ENCODE results near the gene ENPP3. TPM values are rescaled to one million over a fixed set of nuclear protein-coding genes. Genes with fewer than 3 reads are reported as not detected.

The ENPP3 gene
- total and polyA plus RNA-seq, 7 experiments from 2014 or later = 0.15 to 7.1 (median 0.39) TPM

GRCh38 chr6:131764350-131764749 is 127.2 kb downstream of the ENPP3 start:
- Mint-ChIP-seq H3K4me1 (no peaks in the 10 kb centered on the region), H3K27ac (no peak overlapping the region), H3K27me3 (peaks cover 10 to 23% (median 14%) of the 10 kb centered on the region in 5 donors), H3K36me3 (no peaks in the 10 kb centered on the region), H3K9me3 (peaks cover 0 to 3% (median 0%) of the 10 kb centered on the region in 11 donors), H3K4me3 (no peak overlapping the region)
- ChIA-PET CTCF (no interaction called here), POLR2A (no interaction called here)
- no peak overlapping the region for H3K4me3 ChIP-seq (ENCODE audit: low read length)
- H3K4me1 ChIP-seq (ENCODE audit: control insufficient read depth in 2 of 2, insufficient read depth in 2 of 2, low read length in 2 of 2) = no peaks in the 10 kb centered on the region
- H3K27me3 ChIP-seq (ENCODE audit: control insufficient read depth in 2 of 2, insufficient read depth in 2 of 2, low read length in 2 of 2) = no peaks in the 10 kb centered on the region
- no peaks in the 10 kb centered on the region for H3K9me3 ChIP-seq (ENCODE audit: control insufficient read depth in 2 of 3, low read length in 3 of 3)
- no peaks in the 10 kb centered on the region for H3K36me3 ChIP-seq (ENCODE audit: control insufficient read depth in 2 of 3, insufficient read depth in 3 of 3, low read length in 3 of 3)
- intact Hi-C loops (cut with micrococcal nuclease) = no loop called here
- no peak overlapping the region for H3K27ac ChIP-seq (ENCODE audit: low read depth, low read length)
- ATAC-seq (no peak), DNase-seq (no peak)

- ATAC-seq = no peak
- no peaks in the 10 kb centered on the region for H3K4me1 ChIP-seq (ENCODE audit: control insufficient read depth in 2 of 2, insufficient read depth in 2 of 2, low read length in 2 of 2)
- ChIA-PET POLR2A (no interaction called here), CTCF (no interaction called here)
- Mint-ChIP-seq H3K27ac (no peak overlapping the region), H3K27me3 (peaks cover 10 to 25% (median 18%) of the 10 kb centered on the region in 5 donors), H3K9me3 (peaks cover 0 to 3% (median 0%) of the 10 kb centered on the region in 11 donors), H3K36me3 (no peaks in the 10 kb centered on the region), H3K4me3 (no peak overlapping the region), H3K4me1 (no peaks in the 10 kb centered on the region)
- no peak overlapping the region for H3K27ac ChIP-seq (ENCODE audit: low read depth, low read length)
- no peaks in the 10 kb centered on the region for H3K36me3 ChIP-seq (ENCODE audit: control insufficient read depth in 2 of 3, insufficient read depth in 3 of 3, low read length in 3 of 3)
- H3K4me3 ChIP-seq (ENCODE audit: low read length) = no peak overlapping the region
- no peaks in the 10 kb centered on the region for H3K9me3 ChIP-seq (ENCODE audit: control insufficient read depth in 2 of 3, low read length in 3 of 3)
- intact Hi-C loops (cut with micrococcal nuclease) = no loop called here
- DNase-seq = no peak
- H3K27me3 ChIP-seq (ENCODE audit: control insufficient read depth in 2 of 2, insufficient read depth in 2 of 2, low read length in 2 of 2) = no peaks in the 10 kb centered on the region
Measured at GRCh38 chr6:131765081-131765803, 128.1 kb downstream of the ENPP3 start.

DNA sequence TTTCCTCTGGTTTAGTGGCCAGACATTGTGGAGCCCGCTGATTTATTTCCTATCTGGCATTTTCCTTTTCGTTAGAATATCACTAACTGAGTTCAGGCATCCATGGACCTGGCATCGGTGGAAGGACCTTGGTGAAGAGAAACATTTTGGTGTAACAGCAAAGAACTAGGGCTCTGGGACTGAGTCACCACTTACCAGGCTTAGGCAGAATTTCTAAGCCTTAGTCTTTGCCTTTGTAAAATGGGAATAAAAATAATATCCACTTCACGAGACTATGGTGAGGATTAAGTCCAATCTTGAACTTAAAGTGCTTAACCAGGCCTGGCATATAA is 128.7 kb downstream of the ENPP3 start:
- DNase-seq (no peak), ATAC-seq (no peak)
- peaks cover 12 to 30% (median 21%) of the 10 kb centered on the region in 5 donors for H3K27me3 Mint-ChIP-seq
- Histone ChIP-seq H3K4me3 (ENCODE audit: low read length) (no peak overlapping the region), H3K36me3 (ENCODE audit: control insufficient read depth in 2 of 3, insufficient read depth in 3 of 3, low read length in 3 of 3) (no peaks in the 10 kb centered on the region), H3K4me1 (ENCODE audit: control insufficient read depth in 2 of 2, insufficient read depth in 2 of 2, low read length in 2 of 2) (no peaks in the 10 kb centered on the region), H3K27ac (ENCODE audit: low read depth, low read length) (no peak overlapping the region), H3K9me3 (ENCODE audit: control insufficient read depth in 2 of 3, low read length in 3 of 3) (no peaks in the 10 kb centered on the region), H3K27me3 (ENCODE audit: control insufficient read depth in 2 of 2, insufficient read depth in 2 of 2, low read length in 2 of 2) (no peaks in the 10 kb centered on the region)
- no peak overlapping the region for H3K27ac Mint-ChIP-seq
- no peaks in the 10 kb centered on the region for H3K36me3 Mint-ChIP-seq
- no peak overlapping the region for H3K4me3 Mint-ChIP-seq
- CTCF ChIA-PET = no interaction called here
- POLR2A ChIA-PET = no interaction called here
- intact Hi-C loops (cut with micrococcal nuclease) = no loop called here
- peaks cover 0 to 5% (median 0%) of the 10 kb centered on the region in 11 donors for H3K9me3 Mint-ChIP-seq
- H3K4me1 Mint-ChIP-seq = no peaks in the 10 kb centered on the region

GRCh38 chr6:131766631-131767030 is 129.5 kb downstream of the ENPP3 start:
- Mint-ChIP-seq H3K4me1 (no peaks in the 10 kb centered on the region), H3K36me3 (no peaks in the 10 kb centered on the region), H3K27ac (no peak overlapping the region), H3K9me3 (peaks cover 0 to 5% (median 0%) of the 10 kb centered on the region in 11 donors), H3K4me3 (no peak overlapping the region), H3K27me3 (peaks cover 12 to 35% (median 25%) of the 10 kb centered on the region in 5 donors)
- Histone ChIP-seq H3K4me1 (ENCODE audit: control insufficient read depth in 2 of 2, insufficient read depth in 2 of 2, low read length in 2 of 2) (no peaks in the 10 kb centered on the region), H3K36me3 (ENCODE audit: control insufficient read depth in 2 of 3, insufficient read depth in 3 of 3, low read length in 3 of 3) (no peaks in the 10 kb centered on the region), H3K9me3 (ENCODE audit: control insufficient read depth in 2 of 3, low read length in 3 of 3) (no peaks in the 10 kb centered on the region), H3K4me3 (ENCODE audit: low read length) (no peak overlapping the region), H3K27ac (ENCODE audit: low read depth, low read length) (no peak overlapping the region), H3K27me3 (ENCODE audit: control insufficient read depth in 2 of 2, insufficient read depth in 2 of 2, low read length in 2 of 2) (no peaks in the 10 kb centered on the region)
- DNase-seq = no peak
- CTCF ChIA-PET = no interaction called here
- POLR2A ChIA-PET = no interaction called here
- intact Hi-C loops (cut with micrococcal nuclease) = no loop called here
- no peak for ATAC-seq

DNA sequence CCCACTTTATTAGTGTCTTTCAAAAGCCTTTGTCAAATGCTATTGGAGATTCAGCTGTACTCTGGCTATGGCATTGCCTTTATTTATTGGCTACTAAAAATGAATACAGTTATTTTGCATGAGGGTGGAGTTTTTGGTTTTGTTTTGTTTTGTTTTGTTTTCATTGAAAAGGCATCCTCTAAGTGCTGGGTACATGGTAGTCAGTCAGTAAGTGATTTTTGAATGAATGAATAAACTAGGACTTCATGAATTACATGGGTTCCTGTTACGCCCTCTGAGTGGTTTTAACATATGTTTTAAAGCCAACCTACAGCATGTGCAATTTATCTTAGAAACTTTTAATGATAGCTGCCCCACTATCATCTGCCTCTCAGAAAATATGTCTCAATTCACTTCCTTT is 131.9 kb downstream of the ENPP3 start:
- Histone ChIP-seq H3K4me3 (ENCODE audit: low read length) (no peak overlapping the region), H3K27me3 (ENCODE audit: control insufficient read depth in 2 of 2, insufficient read depth in 2 of 2, low read length in 2 of 2) (no peaks in the 10 kb centered on the region), H3K36me3 (ENCODE audit: control insufficient read depth in 2 of 3, insufficient read depth in 3 of 3, low read length in 3 of 3) (no peaks in the 10 kb centered on the region), H3K4me1 (ENCODE audit: control insufficient read depth in 2 of 2, insufficient read depth in 2 of 2, low read length in 2 of 2) (no peaks in the 10 kb centered on the region), H3K9me3 (ENCODE audit: control insufficient read depth in 2 of 3, low read length in 3 of 3) (no peaks in the 10 kb centered on the region), H3K27ac (ENCODE audit: low read depth, low read length) (no peak overlapping the region)
- Mint-ChIP-seq H3K9me3 (peaks cover 0 to 5% (median 0%) of the 10 kb centered on the region in 11 donors), H3K36me3 (no peaks in the 10 kb centered on the region), H3K4me3 (no peak overlapping the region), H3K27me3 (peaks cover 13 to 37% (median 25%) of the 10 kb centered on the region in 5 donors), H3K4me1 (no peaks in the 10 kb centered on the region), H3K27ac (no peak overlapping the region)
- no peak for DNase-seq
- ATAC-seq = no peak
- ChIA-PET POLR2A (no interaction called here), CTCF (no interaction called here)
- intact Hi-C loops (cut with micrococcal nuclease) = no loop called here

- H3K4me1 Mint-ChIP-seq = no peaks in the 10 kb centered on the region
- H3K36me3 ChIP-seq (ENCODE audit: control insufficient read depth in 2 of 3, insufficient read depth in 3 of 3, low read length in 3 of 3) = no peaks in the 10 kb centered on the region
- H3K27me3 ChIP-seq (ENCODE audit: control insufficient read depth in 2 of 2, insufficient read depth in 2 of 2, low read length in 2 of 2) = no peaks in the 10 kb centered on the region
- no peak overlapping the region for H3K27ac Mint-ChIP-seq
- H3K36me3 Mint-ChIP-seq = no peaks in the 10 kb centered on the region
- no peaks in the 10 kb centered on the region for H3K4me1 ChIP-seq (ENCODE audit: control insufficient read depth in 2 of 2, insufficient read depth in 2 of 2, low read length in 2 of 2)
- no peak overlapping the region for H3K27ac ChIP-seq (ENCODE audit: low read depth, low read length)
- no peak for DNase-seq
- H3K9me3 ChIP-seq (ENCODE audit: control insufficient read depth in 2 of 3, low read length in 3 of 3) = no peaks in the 10 kb centered on the region
- no peak overlapping the region for H3K4me3 Mint-ChIP-seq
- no peak overlapping the region for H3K4me3 ChIP-seq (ENCODE audit: low read length)
- CTCF ChIA-PET = no interaction called here
- POLR2A ChIA-PET = no interaction called here
- intact Hi-C loops (cut with micrococcal nuclease) = no loop called here
- peaks cover 12 to 38% (median 22%) of the 10 kb centered on the region in 5 donors for H3K27me3 Mint-ChIP-seq
- ATAC-seq = no peak
- H3K9me3 Mint-ChIP-seq = peaks cover 0 to 5% (median 0%) of the 10 kb centered on the region in 11 donors
Measured at GRCh38 chr6:131769385-131770141, 132.5 kb downstream of the ENPP3 start.

DNA sequence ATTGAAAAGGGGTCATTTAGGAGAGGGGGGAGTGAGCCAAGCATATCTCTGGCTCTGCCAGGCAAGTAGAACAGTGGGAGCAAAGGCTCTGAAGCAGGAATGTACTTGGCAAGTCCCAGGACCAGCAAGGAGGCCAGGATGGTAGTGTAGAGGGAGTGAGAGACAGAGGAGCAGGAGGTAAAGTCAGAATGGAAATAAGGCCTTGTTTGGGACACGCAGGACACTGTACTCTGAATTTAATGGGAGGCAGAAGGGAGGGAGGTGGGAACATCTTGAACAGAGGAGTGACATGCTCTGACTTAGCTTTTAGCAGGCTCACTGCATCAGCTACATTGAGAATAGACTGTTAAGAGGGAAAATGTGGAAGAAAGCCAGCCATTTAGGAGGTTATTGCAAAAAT is 133.7 kb downstream of the ENPP3 start:
- no peaks in the 10 kb centered on the region for H3K36me3 Mint-ChIP-seq
- DNase-seq = no peak
- ATAC-seq = no peak
- ChIA-PET CTCF (no interaction called here), POLR2A (no interaction called here)
- Histone ChIP-seq H3K27ac (ENCODE audit: low read depth, low read length) (no peak overlapping the region), H3K36me3 (ENCODE audit: control insufficient read depth in 2 of 3, insufficient read depth in 3 of 3, low read length in 3 of 3) (no peaks in the 10 kb centered on the region), H3K4me3 (ENCODE audit: low read length) (no peak overlapping the region), H3K9me3 (ENCODE audit: control insufficient read depth in 2 of 3, low read length in 3 of 3) (no peaks in the 10 kb centered on the region), H3K4me1 (ENCODE audit: control insufficient read depth in 2 of 2, insufficient read depth in 2 of 2, low read length in 2 of 2) (no peaks in the 10 kb centered on the region), H3K27me3 (ENCODE audit: control insufficient read depth in 2 of 2, insufficient read depth in 2 of 2, low read length in 2 of 2) (no peaks in the 10 kb centered on the region)
- no peak overlapping the region for H3K4me3 Mint-ChIP-seq
- peaks cover 0 to 5% (median 0%) of the 10 kb centered on the region in 11 donors for H3K9me3 Mint-ChIP-seq
- no peak overlapping the region for H3K27ac Mint-ChIP-seq
- no peaks in the 10 kb centered on the region for H3K4me1 Mint-ChIP-seq
- peaks cover 12 to 33% (median 20%) of the 10 kb centered on the region in 5 donors for H3K27me3 Mint-ChIP-seq
- intact Hi-C loops (cut with micrococcal nuclease) = no loop called here
